ENCODE data around the gene TNS3. TPM values are rescaled to one million over a fixed set of nuclear protein-coding genes. Genes with fewer than 3 reads are reported as not detected.

Gene TNS3
- total and polyA plus RNA-seq, 2 of the 13 experiments (the other 11 are each of a cell fraction or from before 2014, with no cell fraction given), result 52.9 to 55.7 TPM

- no peaks in the 10 kb centered on the region for H3K9me3 ChIP-seq (ENCODE audit: low read length)
- CTCF ChIA-PET (ENCODE audit: low intra/inter-chr PET ratio, low total read pairs), result no interaction called here
- peaks cover 34 to 73% of the 10 kb centered on the region in 2 experiments for H3K36me3 ChIP-seq (replicated peaks in 1 of 2; ENCODE audit: control insufficient read depth in 1 of 2, insufficient read depth in 2 of 2, low read length in 2 of 2)
- no peak for DNase-seq (ENCODE audit: low spot score)
- H3K79me2 ChIP-seq (ENCODE audit: insufficient read depth, low read length), result peaks cover 8% of the 10 kb centered on the region
- H3K4me2 ChIP-seq (ENCODE audit: low read depth, low read length), result no peak overlapping the region
- POLR2A ChIA-PET, result interaction anchor here (0.7 kb wide), 1 partner anchor 365 kb away, joined by 4 read pairs; no protein-coding TSS in a partner anchor
- TF ChIP-seq ZNF691 (CRISPR knock-in tag; IDR thresholded peaks at IDR 0.05; ENCODE audit: borderline replicate concordance, low read depth) (no peak), ZNF773 (CRISPR knock-in tag; IDR thresholded peaks at IDR 0.05; ENCODE audit: borderline replicate concordance) (no peak), ATRX (CRISPR knock-in tag; IDR thresholded peaks at IDR 0.05; ENCODE audit: borderline replicate concordance) (no peak), ZNF24 (IDR thresholded peaks at IDR 0.05) (no peak)
- no peak overlapping the region for H3K4me3 ChIP-seq (replicated peaks in 1 of 3; ENCODE audit: insufficient read depth in 1 of 3, low read depth in 2 of 3, low read length in 3 of 3)
- H3K27me3 ChIP-seq (ENCODE audit: control insufficient read depth in 1 of 2, insufficient read depth in 2 of 2, low read length in 2 of 2), result no peaks in the 10 kb centered on the region
- no peak overlapping the region for H3K27ac ChIP-seq (ENCODE audit: extremely low read length, insufficient read depth, low read length)
- H3K4me1 ChIP-seq (ENCODE audit: insufficient read depth, low read length), result peaks cover 9% of the 10 kb centered on the region; the same call in 1 of the 2 replicates
- no peak overlapping the region for H3K9ac ChIP-seq (ENCODE audit: insufficient read depth, low read depth, low read length)
- FAIRE-seq, result no peak
- in situ Hi-C loops (cut with HindIII; ENCODE audit: extremely low pct_ligation_motif_present, low pct_unique_long_range_greater_than_20kb) (no loop called here), intact Hi-C loops (cut with micrococcal nuclease; ENCODE audit: unreplicated experiment) (no loop called here)
- 84% methylated on average over 6 of the region's 6 CpGs for WGBS (ENCODE audit: low lambda C conversion rate)
- H4K20me1 ChIP-seq (ENCODE audit: insufficient read depth, low read length), result peaks cover 9% of the 10 kb centered on the region
- no TSS peak for BruUV-seq (replicated peaks)
- ATAC-seq, result no peak
- H2AFZ ChIP-seq (ENCODE audit: low read length), result no peak overlapping the region
Observed at GRCh38 chr7:47427051-47427643, 154.8 kb downstream of the TNS3 start.

GRCh38 chr7:47424523-47424922 is 157.4 kb downstream of the TNS3 start:
- no TSS peak for BruUV-seq (replicated peaks)
- DNase-seq (ENCODE audit: low spot score) (no peak), ATAC-seq (no peak), FAIRE-seq (no peak)
- ChIA-PET POLR2A (no interaction called here), CTCF (ENCODE audit: low intra/inter-chr PET ratio, low total read pairs) (no interaction called here)
- intact Hi-C loops (cut with micrococcal nuclease; ENCODE audit: unreplicated experiment) (no loop called here), in situ Hi-C loops (cut with HindIII; ENCODE audit: extremely low pct_ligation_motif_present, low pct_unique_long_range_greater_than_20kb) (no loop called here)
- Histone ChIP-seq H3K27me3 (ENCODE audit: control insufficient read depth in 1 of 2, insufficient read depth in 2 of 2, low read length in 2 of 2) (no peaks in the 10 kb centered on the region), H4K20me1 (ENCODE audit: insufficient read depth, low read length) (peaks cover 9% of the 10 kb centered on the region), H3K4me2 (ENCODE audit: low read depth, low read length) (no peak overlapping the region), H2AFZ (ENCODE audit: low read length) (no peak overlapping the region), H3K79me2 (ENCODE audit: insufficient read depth, low read length) (peaks cover 2% of the 10 kb centered on the region), H3K27ac (ENCODE audit: extremely low read length, insufficient read depth, low read length) (no peak overlapping the region), H3K36me3 (replicated peaks in 1 of 2; ENCODE audit: control insufficient read depth in 1 of 2, insufficient read depth in 2 of 2, low read length in 2 of 2) (peaks cover 38 to 93% of the 10 kb centered on the region in 2 experiments), H3K9ac (ENCODE audit: insufficient read depth, low read depth, low read length) (no peak overlapping the region), H3K4me3 (replicated peaks in 1 of 3; ENCODE audit: insufficient read depth in 1 of 3, low read depth in 2 of 3, low read length in 3 of 3) (no peak overlapping the region), H3K4me1 (ENCODE audit: insufficient read depth, low read length) (no peaks in the 10 kb centered on the region; the same call in 1 of the 2 replicates), H3K9me3 (ENCODE audit: low read length) (no peaks in the 10 kb centered on the region)
- 96% methylated on average over 3 of the region's 4 CpGs for WGBS (ENCODE audit: low lambda C conversion rate)
- TF ChIP-seq ARNT2 (CRISPR knock-in tag; IDR thresholded peaks at IDR 0.05; ENCODE audit: low read depth) (no peak), ZBTB8A (CRISPR knock-in tag; IDR thresholded peaks at IDR 0.05; ENCODE audit: borderline replicate concordance, low read depth) (no peak), BRCA1 (CRISPR knock-in tag; IDR thresholded peaks at IDR 0.05) (no peak), ZNF441 (CRISPR knock-in tag; IDR thresholded peaks at IDR 0.05; ENCODE audit: borderline replicate concordance) (no peak), ZNF136 (CRISPR knock-in tag; IDR thresholded peaks at IDR 0.05; ENCODE audit: low read depth) (no peak), HMG20A (CRISPR knock-in tag; IDR thresholded peaks at IDR 0.05; ENCODE audit: borderline replicate concordance) (no peak), SALL1 (CRISPR knock-in tag; IDR thresholded peaks at IDR 0.05) (no peak)
- TF ChIP-seq, protein P1, sequence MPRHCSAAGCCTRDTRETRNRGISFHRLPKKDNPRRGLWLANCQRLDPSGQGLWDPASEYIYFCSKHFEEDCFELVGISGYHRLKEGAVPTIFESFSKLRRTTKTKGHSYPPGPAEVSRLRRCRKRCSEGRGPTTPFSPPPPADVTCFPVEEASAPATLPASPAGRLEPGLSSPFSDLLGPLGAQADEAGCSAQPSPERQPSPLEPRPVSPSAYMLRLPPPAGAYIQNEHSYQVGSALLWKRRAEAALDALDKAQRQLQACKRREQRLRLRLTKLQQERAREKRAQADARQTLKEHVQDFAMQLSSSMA (CRISPR knock-in tag; IDR thresholded peaks at IDR 0.05), result no peak
- TF ChIP-seq, protein P2, sequence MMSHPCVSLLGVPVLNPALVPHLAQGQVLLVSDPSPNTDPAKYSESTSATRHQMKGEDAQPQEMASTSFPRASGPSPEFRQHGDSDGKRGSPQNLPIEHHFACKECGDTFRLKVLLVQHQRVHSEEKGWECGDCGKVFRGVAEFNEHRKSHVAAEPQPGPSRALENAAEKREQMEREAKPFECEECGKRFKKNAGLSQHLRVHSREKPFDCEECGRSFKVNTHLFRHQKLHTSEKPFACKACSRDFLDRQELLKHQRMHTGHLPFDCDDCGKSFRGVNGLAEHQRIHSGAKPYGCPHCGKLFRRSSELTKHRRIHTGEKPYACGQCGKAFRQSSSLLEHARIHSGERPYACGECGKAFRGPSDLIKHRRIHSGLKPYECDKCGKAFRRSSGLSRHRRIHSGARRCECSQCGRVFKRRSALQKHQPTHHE (CRISPR knock-in tag; IDR thresholded peaks at IDR 0.05; ENCODE audit: borderline replicate concordance), result no peak
- TF ChIP-seq, protein P3, sequence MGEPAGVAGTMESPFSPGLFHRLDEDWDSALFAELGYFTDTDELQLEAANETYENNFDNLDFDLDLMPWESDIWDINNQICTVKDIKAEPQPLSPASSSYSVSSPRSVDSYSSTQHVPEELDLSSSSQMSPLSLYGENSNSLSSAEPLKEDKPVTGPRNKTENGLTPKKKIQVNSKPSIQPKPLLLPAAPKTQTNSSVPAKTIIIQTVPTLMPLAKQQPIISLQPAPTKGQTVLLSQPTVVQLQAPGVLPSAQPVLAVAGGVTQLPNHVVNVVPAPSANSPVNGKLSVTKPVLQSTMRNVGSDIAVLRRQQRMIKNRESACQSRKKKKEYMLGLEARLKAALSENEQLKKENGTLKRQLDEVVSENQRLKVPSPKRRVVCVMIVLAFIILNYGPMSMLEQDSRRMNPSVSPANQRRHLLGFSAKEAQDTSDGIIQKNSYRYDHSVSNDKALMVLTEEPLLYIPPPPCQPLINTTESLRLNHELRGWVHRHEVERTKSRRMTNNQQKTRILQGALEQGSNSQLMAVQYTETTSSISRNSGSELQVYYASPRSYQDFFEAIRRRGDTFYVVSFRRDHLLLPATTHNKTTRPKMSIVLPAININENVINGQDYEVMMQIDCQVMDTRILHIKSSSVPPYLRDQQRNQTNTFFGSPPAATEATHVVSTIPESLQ (CRISPR knock-in tag; conservative IDR thresholded peaks at IDR 0.05), result no peak

Data from HepG2 (cell line).